ENCODE results near the gene CELF4. TPM values are rescaled to one million over a fixed set of nuclear protein-coding genes. Genes with fewer than 3 reads are reported as not detected.

Gene CELF4
- total and polyA plus RNA-seq, 10 of the 15 experiments (the other 5 are each of a cell fraction or from before 2014, with no cell fraction given): 0.03 to 0.32 TPM; not detected in 8

- SMC1A ChIA-PET (ENCODE audit: uncharacterized antibody, unreplicated experiment): no interaction called here
- H3K27me3 ChIP-seq (replicated peaks in 1 of 2; ENCODE audit: control insufficient read depth in 2 of 2, insufficient read depth in 2 of 2, low read length in 1 of 2): no peaks in the 10 kb centered on the region
- CTCF ChIA-PET: no interaction called here
- H4K20me1 ChIP-seq (ENCODE audit: control insufficient read depth, insufficient read depth): no peaks in the 10 kb centered on the region
- TF ChIP-seq CEBPZ (IDR thresholded peaks at IDR 0.05; ENCODE audit: low read depth, low read length) (no peak), SMAD5 (IDR thresholded peaks at IDR 0.05; ENCODE audit: low read depth) (no peak), FOXM1 (IDR thresholded peaks at IDR 0.05; ENCODE audit: low read depth, low read length) (no peak), BCL11A (IDR thresholded peaks at IDR 0.05; ENCODE audit: low read depth, low read length) (no peak), BMI1 (IDR thresholded peaks at IDR 0.05; ENCODE audit: borderline replicate concordance) (no peak), WRNIP1 (IDR thresholded peaks at IDR 0.05; ENCODE audit: borderline replicate concordance, low read depth, low read length) (no peak), RFX5 (IDR thresholded peaks at IDR 0.05; ENCODE audit: low read depth, low read length) (no peak), PBX3 (IDR thresholded peaks at IDR 0.05; ENCODE audit: insufficient replicate concordance, low read depth, low read length) (no peak), IKZF1 (conservative IDR thresholded peaks at IDR 0.05) (no peak), ZNF217 (IDR thresholded peaks at IDR 0.05) (no peak), ZNF207 (IDR thresholded peaks at IDR 0.05; ENCODE audit: borderline replicate concordance) (no peak), EGR1 (IDR thresholded peaks at IDR 0.05; ENCODE audit: borderline replicate concordance in 1 of 2, low read depth in 2 of 2, low read length in 2 of 2) (no peak), POU2F2 (IDR thresholded peaks at IDR 0.05; ENCODE audit: borderline replicate concordance, low read depth, low read length) (no peak), ZNF24 (IDR thresholded peaks at IDR 0.05) (no peak)
- no peaks in the 10 kb centered on the region for H3K36me3 ChIP-seq (ENCODE audit: control insufficient read depth in 2 of 2, insufficient read depth in 2 of 2, low read length in 1 of 2)
- WGBS (ENCODE audit: insufficient coverage, insufficient replicate concordance, low lambda C conversion rate, missing lambda C conversion rate): 18% methylated on average over 3 of the region's 3 CpGs
- H3K4me1 ChIP-seq (ENCODE audit: control insufficient read depth, insufficient read depth, low read length): no peaks in the 10 kb centered on the region
- FAIRE-seq: no peak
- intact Hi-C loops (cut with micrococcal nuclease; ENCODE audit: unreplicated experiment) (no loop called here), in situ Hi-C loops (cut with MboI) (no loop called here)
- H2AFZ ChIP-seq (ENCODE audit: control insufficient read depth, low read depth, low read length): no peak overlapping the region
- no peak overlapping the region for H3K9ac ChIP-seq (ENCODE audit: control insufficient read depth, insufficient read depth, low read length)
- ATAC-seq: no peak
- no peak overlapping the region for H3K4me2 ChIP-seq (ENCODE audit: control insufficient read depth, insufficient read depth)
- BruUV-seq (replicated peaks): no TSS peak
- H3K27ac ChIP-seq (ENCODE audit: control insufficient read depth, insufficient read depth): no peak overlapping the region
- H3K9me3 ChIP-seq (replicated peaks; ENCODE audit: control insufficient read depth, insufficient read depth, low read length): no peaks in the 10 kb centered on the region
- RAD21 ChIA-PET (ENCODE audit: unreplicated experiment): no interaction called here
- H3K4me3 ChIP-seq: no peak overlapping the region
- POLR2A ChIA-PET: no interaction called here
- no peaks in the 10 kb centered on the region for H3K79me2 ChIP-seq (ENCODE audit: control insufficient read depth, insufficient read depth, low read length)
- DNase-seq (ENCODE audit: low read depth, low spot score): no peak
Observed at GRCh38 chr18:37403788-37404187, 161.8 kb downstream of the CELF4 start.

All from GM12878 (cell line).